Measurements from ENCODE around the gene BAG1. TPM values are rescaled to one million over a fixed set of nuclear protein-coding genes. Genes with fewer than 3 reads are reported as not detected.
A peak's percentile ranks its signal among the peaks of the same experiment; 100 is the strongest.

The BAG1 gene
- total RNA-seq, 4 donors from 2014 or later, result 63.6 to 140 (median 70.8) TPM

GRCh38 chr9:33227008-33227398, 37.5 kb downstream of the BAG1 start:
- WGBS, result 71% methylated on average over 10 of the region's 10 CpGs
- TF ChIP-seq POLR2AphosphoS5 (IDR thresholded peaks at IDR 0.05), result no peak
- TF ChIP-seq, protein P1, sequence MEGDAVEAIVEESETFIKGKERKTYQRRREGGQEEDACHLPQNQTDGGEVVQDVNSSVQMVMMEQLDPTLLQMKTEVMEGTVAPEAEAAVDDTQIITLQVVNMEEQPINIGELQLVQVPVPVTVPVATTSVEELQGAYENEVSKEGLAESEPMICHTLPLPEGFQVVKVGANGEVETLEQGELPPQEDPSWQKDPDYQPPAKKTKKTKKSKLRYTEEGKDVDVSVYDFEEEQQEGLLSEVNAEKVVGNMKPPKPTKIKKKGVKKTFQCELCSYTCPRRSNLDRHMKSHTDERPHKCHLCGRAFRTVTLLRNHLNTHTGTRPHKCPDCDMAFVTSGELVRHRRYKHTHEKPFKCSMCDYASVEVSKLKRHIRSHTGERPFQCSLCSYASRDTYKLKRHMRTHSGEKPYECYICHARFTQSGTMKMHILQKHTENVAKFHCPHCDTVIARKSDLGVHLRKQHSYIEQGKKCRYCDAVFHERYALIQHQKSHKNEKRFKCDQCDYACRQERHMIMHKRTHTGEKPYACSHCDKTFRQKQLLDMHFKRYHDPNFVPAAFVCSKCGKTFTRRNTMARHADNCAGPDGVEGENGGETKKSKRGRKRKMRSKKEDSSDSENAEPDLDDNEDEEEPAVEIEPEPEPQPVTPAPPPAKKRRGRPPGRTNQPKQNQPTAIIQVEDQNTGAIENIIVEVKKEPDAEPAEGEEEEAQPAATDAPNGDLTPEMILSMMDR (IDR thresholded peaks at IDR 0.05), result no peak
- no peak for TF ChIP-seq EP300 (IDR thresholded peaks at IDR 0.05)
- TF ChIP-seq POLR2A (IDR thresholded peaks at IDR 0.05), result no peak
- no peaks in the 10 kb centered on the region for H3K36me3 ChIP-seq
- peak in 1 of 2 donors; percentile 60 for DNase-seq (ENCODE audit: low spot score in 2 of 2)
- H3K4me1 ChIP-seq, result peaks cover 53% of the 10 kb centered on the region
- H3K27me3 ChIP-seq, result no peaks in the 10 kb centered on the region
- no peak overlapping the region for H3K27ac ChIP-seq
- H3K9me3 ChIP-seq, result no peaks in the 10 kb centered on the region
- no peak overlapping the region for H3K4me3 ChIP-seq

GRCh38 chr9:33225319-33226147, 39.0 kb downstream of the BAG1 start:
- Histone ChIP-seq H3K27me3 (no peaks in the 10 kb centered on the region), H3K4me3 (no peak overlapping the region), H3K9me3 (no peaks in the 10 kb centered on the region), H3K4me1 (peaks cover 46% of the 10 kb centered on the region), H3K36me3 (no peaks in the 10 kb centered on the region), H3K27ac (peak overlapping the region; percentile 30)
- DNase-seq (ENCODE audit: low spot score in 2 of 2), result peak in 1 of 2 donors; percentile 71
- TF ChIP-seq EP300 (IDR thresholded peaks at IDR 0.05) (no peak), POLR2A (IDR thresholded peaks at IDR 0.05) (no peak), POLR2AphosphoS5 (IDR thresholded peaks at IDR 0.05) (peak in 1 of 3 donors; percentile 85)
- TF ChIP-seq, protein P1 (IDR thresholded peaks at IDR 0.05), result peak; percentile 53 to 91
- WGBS, result 13% methylated on average over 6 of the region's 6 CpGs

GRCh38 chr9:33223696-33224095, 40.8 kb downstream of the BAG1 start:
- Histone ChIP-seq H3K36me3 (no peaks in the 10 kb centered on the region), H3K4me3 (no peak overlapping the region), H3K27ac (no peak overlapping the region), H3K4me1 (peaks cover 37% of the 10 kb centered on the region), H3K9me3 (no peaks in the 10 kb centered on the region), H3K27me3 (no peaks in the 10 kb centered on the region)
- TF ChIP-seq, protein P1 (IDR thresholded peaks at IDR 0.05), result no peak
- TF ChIP-seq POLR2A (IDR thresholded peaks at IDR 0.05), result no peak
- no peak for TF ChIP-seq EP300 (IDR thresholded peaks at IDR 0.05)
- TF ChIP-seq POLR2AphosphoS5 (IDR thresholded peaks at IDR 0.05), result no peak
- 64% methylated on average over 1 of the region's 1 CpG for WGBS
- no peak for DNase-seq (ENCODE audit: low spot score in 2 of 2)

GRCh38 chr9:33222031-33222430, 42.5 kb downstream of the BAG1 start:
- H3K9me3 ChIP-seq, result no peaks in the 10 kb centered on the region
- H3K27me3 ChIP-seq, result no peaks in the 10 kb centered on the region
- H3K4me3 ChIP-seq, result no peak overlapping the region
- no peak for DNase-seq (ENCODE audit: low spot score in 2 of 2)
- TF ChIP-seq EP300 (IDR thresholded peaks at IDR 0.05), result no peak
- TF ChIP-seq, protein P1 (IDR thresholded peaks at IDR 0.05), result no peak
- no peak for TF ChIP-seq POLR2AphosphoS5 (IDR thresholded peaks at IDR 0.05)
- no peak for TF ChIP-seq POLR2A (IDR thresholded peaks at IDR 0.05)
- H3K36me3 ChIP-seq, result no peaks in the 10 kb centered on the region
- no peak overlapping the region for H3K27ac ChIP-seq
- WGBS, result 66% methylated on average over 3 of the region's 3 CpGs
- peaks cover 25% of the 10 kb centered on the region for H3K4me1 ChIP-seq

GRCh38 chr9:33221568-33221884, 43.0 kb downstream of the BAG1 start:
- Histone ChIP-seq H3K36me3 (no peaks in the 10 kb centered on the region), H3K4me3 (no peak overlapping the region), H3K9me3 (no peaks in the 10 kb centered on the region), H3K27ac (no peak overlapping the region), H3K27me3 (no peaks in the 10 kb centered on the region), H3K4me1 (peaks cover 21% of the 10 kb centered on the region)
- DNase-seq (ENCODE audit: low spot score in 2 of 2), result peak in 1 of 2 donors; percentile 52
- WGBS, result 94% methylated on average over 3 of the region's 3 CpGs
- TF ChIP-seq EP300 (IDR thresholded peaks at IDR 0.05), result no peak
- TF ChIP-seq POLR2A (IDR thresholded peaks at IDR 0.05), result no peak
- TF ChIP-seq, protein P1 (IDR thresholded peaks at IDR 0.05), result no peak
- no peak for TF ChIP-seq POLR2AphosphoS5 (IDR thresholded peaks at IDR 0.05)
